Stimulated activated CD4-positive, alpha-beta T cell treated with anti-CD3 and anti-CD28 coated beads, Interleukin-12 subunit alpha, Interleukin-12 subunit beta, amount 100 ng/mL, for 24 hours (primary cell): Measurements from ENCODE around the gene ARHGEF33.
"Not testable (repeated sequence)": the region's sequence is repeated elsewhere in the genome, so short reads cannot be mapped to it uniquely, and the experiment has no call there.

Experiments
- DNase-seq, 2 experiments: peaks; one replicate each; pipeline ENCODE4 v3.0.0-alpha.2; 2020; ENCODE audit warnings: low read depth in 2 of 2

The ARHGEF33 gene

GRCh38 chr2:38909872-38910271 is 20.2 kb downstream of the ARHGEF33 start:
- DNase-seq: no peak

GRCh38 chr2:38911191-38911590 is 21.5 kb downstream of the ARHGEF33 start:
- DNase-seq: no peak

GRCh38 chr2:38912619-38913018 is 22.9 kb downstream of the ARHGEF33 start:
- no peak for DNase-seq

GRCh38 chr2:38922389-38922788 is 32.7 kb downstream of the ARHGEF33 start:
- no peak for DNase-seq

GRCh38 chr2:38922902-38923301 is 33.2 kb downstream of the ARHGEF33 start:
- DNase-seq: no peak

- no peak for DNase-seq
Measured at GRCh38 chr2:38925982-38926381, 36.3 kb downstream of the ARHGEF33 start.

- DNase-seq: no peak
Measured at GRCh38 chr2:38930600-38930999, 40.9 kb downstream of the ARHGEF33 start.

- DNase-seq: no peak
Measured at GRCh38 chr2:38932586-38932985, 42.9 kb downstream of the ARHGEF33 start.

GRCh38 chr2:38933653-38934052 is 44.0 kb downstream of the ARHGEF33 start:
- no peak for DNase-seq

- DNase-seq: no peak
Measured at GRCh38 chr2:38934742-38935141, 45.1 kb downstream of the ARHGEF33 start.

- no peak for DNase-seq
Measured at GRCh38 chr2:38935568-38936172, 46.0 kb downstream of the ARHGEF33 start.

GRCh38 chr2:38936516-38936915 is 46.8 kb downstream of the ARHGEF33 start:
- DNase-seq: not testable (repeated sequence)

- no peak for DNase-seq
Measured at GRCh38 chr2:38937548-38937947, 47.9 kb downstream of the ARHGEF33 start.

GRCh38 chr2:38940746-38941145 is 51.1 kb downstream of the ARHGEF33 start:
- DNase-seq: no peak

GRCh38 chr2:38943784-38944183 is 54.1 kb downstream of the ARHGEF33 start:
- DNase-seq: no peak

- DNase-seq: no peak
Measured at GRCh38 chr2:38945372-38945771, 55.7 kb downstream of the ARHGEF33 start.

GRCh38 chr2:38945911-38946310 is 56.2 kb downstream of the ARHGEF33 start:
- no peak for DNase-seq

- DNase-seq: peak; percentile 27 to 65
Measured at GRCh38 chr2:38947241-38948239, 57.9 kb downstream of the ARHGEF33 start.

GRCh38 chr2:38948387-38948882 is 58.8 kb downstream of the ARHGEF33 start:
- no peak for DNase-seq

- no peak for DNase-seq
Measured at GRCh38 chr2:38948995-38949394, 59.3 kb downstream of the ARHGEF33 start.

- DNase-seq: no peak
Measured at GRCh38 chr2:38951766-38952165, 62.1 kb downstream of the ARHGEF33 start.

GRCh38 chr2:38957972-38958371 is 68.3 kb downstream of the ARHGEF33 start:
- no peak for DNase-seq

GRCh38 chr2:38959466-38959865 is 69.8 kb downstream of the ARHGEF33 start:
- no peak for DNase-seq
